Measurements from ENCODE around the gene TPM2. TPM values are rescaled to one million over a fixed set of nuclear protein-coding genes. Genes with fewer than 3 reads are reported as not detected.

The TPM2 gene
- total RNA-seq, 6 experiments from 2014 or later: 1,810 to 3,557 (median 2,546) TPM

DNA sequence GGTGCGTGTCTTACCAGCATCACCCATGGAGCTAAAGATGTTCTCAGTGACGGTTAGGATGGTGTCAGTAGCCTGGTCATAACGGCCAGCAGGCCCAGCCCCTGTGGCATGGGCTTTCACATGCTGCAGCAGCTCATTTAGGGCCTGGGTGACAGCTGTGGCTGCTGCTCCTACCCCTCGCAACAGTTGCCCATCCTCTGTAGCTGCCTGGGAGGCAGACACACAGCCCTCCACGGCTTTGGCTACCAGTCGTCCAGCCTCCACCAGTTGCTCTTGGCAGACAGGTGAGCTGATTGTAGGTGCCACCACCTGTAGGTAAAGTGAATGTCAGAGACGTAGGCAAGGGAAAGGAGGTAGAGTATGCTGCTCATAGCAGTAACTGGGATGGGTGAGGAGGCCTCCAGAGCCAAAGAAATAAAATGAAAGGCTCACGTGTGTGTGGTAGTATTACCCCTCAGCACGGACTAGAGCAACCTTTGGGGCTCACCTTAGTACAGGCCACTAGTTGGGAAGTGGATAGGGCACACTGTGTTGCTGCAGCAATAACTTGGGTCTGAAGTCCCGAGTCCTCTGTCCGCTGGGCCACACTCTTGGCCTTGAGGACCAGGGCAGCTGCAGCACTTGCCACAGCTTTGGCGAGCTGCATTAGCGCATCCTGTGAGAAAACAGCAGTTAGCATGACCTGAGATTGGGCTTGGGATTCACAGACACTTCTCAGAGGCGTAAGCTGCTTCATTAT is 27.6 kb upstream of the TPM2 start:
- no peaks in the 10 kb centered on the region for H3K9me3 Mint-ChIP-seq
- TF ChIP-seq CTCF (IDR thresholded peaks at IDR 0.05): no peak
- peaks cover 35% of the 10 kb centered on the region for H3K4me1 Mint-ChIP-seq (ENCODE audit: low read depth)
- peaks cover 64% of the 10 kb centered on the region for H3K36me3 Mint-ChIP-seq (ENCODE audit: low read depth)
- H3K27me3 Mint-ChIP-seq (ENCODE audit: insufficient read depth): peaks cover 2% of the 10 kb centered on the region
- no peak overlapping the region; the same call in 1 of the 2 replicates for H3K27ac Mint-ChIP-seq
- no peak overlapping the region for H3K4me3 Mint-ChIP-seq
- DNase-seq: no peak

DNA sequence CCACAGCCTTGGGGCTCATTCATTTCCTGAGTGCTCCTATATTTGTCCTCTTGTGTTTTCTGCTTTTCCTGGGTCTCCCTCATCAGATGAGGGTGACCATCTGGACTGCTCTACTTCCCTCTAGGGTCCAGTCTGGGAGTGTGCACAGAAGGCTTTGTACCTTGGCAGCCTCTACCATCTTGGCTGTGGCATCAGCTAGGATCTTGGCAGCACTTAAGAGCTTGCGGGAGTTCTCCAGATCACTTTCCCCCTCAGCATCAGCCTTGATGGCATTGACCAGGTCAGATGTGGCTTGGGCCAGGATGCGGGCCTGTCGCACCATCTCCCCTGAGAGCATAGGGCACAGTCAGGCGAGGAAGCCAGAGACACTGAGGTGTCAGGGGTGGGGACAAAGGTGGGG is 26.5 kb upstream of the TPM2 start:
- H3K4me3 Mint-ChIP-seq: no peak overlapping the region
- H3K4me1 Mint-ChIP-seq (ENCODE audit: low read depth): peaks cover 25% of the 10 kb centered on the region
- peaks cover 2% of the 10 kb centered on the region for H3K27me3 Mint-ChIP-seq (ENCODE audit: insufficient read depth)
- no peaks in the 10 kb centered on the region for H3K9me3 Mint-ChIP-seq
- H3K36me3 Mint-ChIP-seq (ENCODE audit: low read depth): peaks cover 58% of the 10 kb centered on the region
- TF ChIP-seq CTCF (IDR thresholded peaks at IDR 0.05): no peak
- DNase-seq: peak; percentile 35
- peak overlapping the region; percentile 57; the same call in 1 of the 2 replicates for H3K27ac Mint-ChIP-seq

GRCh38 chr9:35714579-35715252 is 25.0 kb upstream of the TPM2 start:
- TF ChIP-seq CTCF (IDR thresholded peaks at IDR 0.05): no peak
- Mint-ChIP-seq H3K4me1 (ENCODE audit: low read depth) (peaks cover 20% of the 10 kb centered on the region), H3K4me3 (no peak overlapping the region), H3K36me3 (ENCODE audit: low read depth) (peaks cover 65% of the 10 kb centered on the region), H3K27me3 (ENCODE audit: insufficient read depth) (peaks cover 2% of the 10 kb centered on the region), H3K9me3 (no peaks in the 10 kb centered on the region), H3K27ac (peak overlapping the region; percentile 57)
- DNase-seq: no peak

- Mint-ChIP-seq H3K9me3 (no peaks in the 10 kb centered on the region), H3K27ac (peak overlapping the region; percentile 46), H3K27me3 (ENCODE audit: insufficient read depth) (no peaks in the 10 kb centered on the region; the same call in none of the 2 replicates), H3K4me3 (no peak overlapping the region), H3K4me1 (ENCODE audit: low read depth) (peaks cover 15% of the 10 kb centered on the region; the same call in 1 of the 2 replicates), H3K36me3 (ENCODE audit: low read depth) (peaks cover 61% of the 10 kb centered on the region)
- DNase-seq: no peak
- TF ChIP-seq CTCF (IDR thresholded peaks at IDR 0.05): no peak
Observed at GRCh38 chr9:35714123-35714522, 24.4 kb upstream of the TPM2 start.

DNA sequence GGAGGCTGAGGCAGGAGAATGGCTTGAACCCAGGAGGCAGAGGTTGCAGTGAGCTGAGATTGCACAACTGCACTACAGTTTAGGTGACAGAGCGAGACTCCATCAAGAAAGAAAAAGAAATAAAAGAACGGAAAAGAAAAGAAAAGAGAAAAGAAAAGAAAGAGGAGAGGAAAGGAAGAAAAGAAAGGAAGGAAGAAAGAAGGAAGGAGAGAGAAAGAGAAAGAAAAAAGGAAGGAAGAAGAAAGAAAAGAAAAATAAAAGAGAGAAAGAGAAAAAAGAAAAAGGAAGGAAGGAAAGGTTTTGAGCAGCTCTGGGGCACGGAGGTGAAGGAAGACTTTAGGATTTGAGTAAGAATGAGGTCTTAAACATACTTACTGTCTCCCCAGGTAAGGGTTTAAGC is 23.9 kb upstream of the TPM2 start:
- no peak overlapping the region; the same call in 1 of the 2 replicates for H3K27ac Mint-ChIP-seq
- no peak for DNase-seq
- H3K9me3 Mint-ChIP-seq: no peaks in the 10 kb centered on the region
- H3K4me3 Mint-ChIP-seq: no peak overlapping the region
- H3K27me3 Mint-ChIP-seq (ENCODE audit: insufficient read depth): no peaks in the 10 kb centered on the region; the same call in none of the 2 replicates
- no peak for TF ChIP-seq CTCF (IDR thresholded peaks at IDR 0.05)
- peaks cover 65% of the 10 kb centered on the region for H3K36me3 Mint-ChIP-seq (ENCODE audit: low read depth)
- peaks cover 15% of the 10 kb centered on the region; the same call in 1 of the 2 replicates for H3K4me1 Mint-ChIP-seq (ENCODE audit: low read depth)

Measured in HFFc6 (cell line).